Retinal pigment epithelial cell (primary cell): Measurements from ENCODE around the gene KANK4.

Experiments used
- DNase-seq: peaks from one replicate; pipeline ENCODE4 v3.0.0-alpha.2; 2010; ENCODE audit warnings: low read depth
- H3K4me3 ChIP-seq: 2 replicates; pipeline ENCODE4 v1.5.1; 2011; ENCODE audit warnings: mild to moderate bottlenecking, low read length, control low read depth, moderate library complexity
- TF ChIP-seq, protein P1 (sequence below): conservative IDR thresholded peaks from 2 replicates; pipeline ENCODE4 v1.5.1; 2011; ENCODE audit warnings: low read depth, low read length, control low read depth, inconsistent platforms

The KANK4 gene

DNA sequence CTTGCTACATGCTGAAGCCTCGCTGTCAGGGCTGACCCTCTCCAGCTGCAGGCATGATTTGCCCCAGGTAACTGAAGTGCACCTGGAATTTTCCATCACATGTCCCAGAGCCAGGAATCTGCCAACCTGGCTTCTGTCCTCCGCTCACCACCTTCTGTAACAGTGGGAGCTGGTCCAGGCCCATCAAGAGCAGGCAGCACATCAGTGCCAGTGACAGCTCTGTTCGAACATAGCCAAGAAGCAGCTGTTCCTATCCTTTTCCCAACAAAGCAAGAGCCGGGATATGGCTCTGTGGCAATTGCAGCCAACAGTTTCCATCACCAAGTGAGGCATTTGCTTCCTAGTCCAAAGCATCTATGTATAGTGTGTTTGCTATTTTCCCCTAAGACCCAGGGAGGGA, 42.2 kb upstream of the KANK4 start:
- TF ChIP-seq, protein P1, sequence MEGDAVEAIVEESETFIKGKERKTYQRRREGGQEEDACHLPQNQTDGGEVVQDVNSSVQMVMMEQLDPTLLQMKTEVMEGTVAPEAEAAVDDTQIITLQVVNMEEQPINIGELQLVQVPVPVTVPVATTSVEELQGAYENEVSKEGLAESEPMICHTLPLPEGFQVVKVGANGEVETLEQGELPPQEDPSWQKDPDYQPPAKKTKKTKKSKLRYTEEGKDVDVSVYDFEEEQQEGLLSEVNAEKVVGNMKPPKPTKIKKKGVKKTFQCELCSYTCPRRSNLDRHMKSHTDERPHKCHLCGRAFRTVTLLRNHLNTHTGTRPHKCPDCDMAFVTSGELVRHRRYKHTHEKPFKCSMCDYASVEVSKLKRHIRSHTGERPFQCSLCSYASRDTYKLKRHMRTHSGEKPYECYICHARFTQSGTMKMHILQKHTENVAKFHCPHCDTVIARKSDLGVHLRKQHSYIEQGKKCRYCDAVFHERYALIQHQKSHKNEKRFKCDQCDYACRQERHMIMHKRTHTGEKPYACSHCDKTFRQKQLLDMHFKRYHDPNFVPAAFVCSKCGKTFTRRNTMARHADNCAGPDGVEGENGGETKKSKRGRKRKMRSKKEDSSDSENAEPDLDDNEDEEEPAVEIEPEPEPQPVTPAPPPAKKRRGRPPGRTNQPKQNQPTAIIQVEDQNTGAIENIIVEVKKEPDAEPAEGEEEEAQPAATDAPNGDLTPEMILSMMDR: no peak
- H3K4me3 ChIP-seq: no peak overlapping the region
- no peak for DNase-seq

DNA sequence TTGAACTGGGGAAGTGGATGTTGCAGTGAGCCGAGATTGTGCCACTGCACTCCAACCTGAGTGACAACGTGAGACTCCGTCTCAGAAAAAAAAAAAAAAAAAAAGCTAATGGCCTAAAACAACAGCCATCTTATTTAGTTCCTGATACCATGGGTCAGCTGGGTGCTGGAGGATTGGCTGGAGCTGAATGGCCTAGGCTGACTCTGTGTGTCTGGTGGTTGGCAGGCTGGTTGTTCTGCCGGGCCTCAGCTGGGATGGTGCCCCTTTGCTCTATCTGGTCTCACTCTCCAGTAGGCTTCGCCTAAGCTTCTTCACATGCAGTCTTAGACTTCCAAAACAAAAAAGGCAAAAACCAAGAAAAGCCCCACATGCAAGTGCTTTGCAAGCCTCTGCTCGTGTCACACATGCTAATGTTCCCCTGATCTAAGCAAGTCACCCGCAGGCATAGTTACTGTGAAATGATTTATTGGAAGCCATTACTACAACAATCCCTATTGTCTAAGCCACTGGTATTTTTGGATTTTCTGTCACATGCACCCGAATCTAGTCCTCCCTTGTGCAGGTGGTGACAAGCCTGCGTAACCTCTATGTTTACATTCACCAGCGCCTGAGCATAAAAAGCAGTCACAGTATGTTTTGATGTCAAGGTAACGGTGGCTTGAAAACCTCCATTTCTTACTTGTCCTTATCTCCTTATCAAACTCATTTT, 39.6 kb upstream of the KANK4 start:
- H3K4me3 ChIP-seq: no peak overlapping the region
- TF ChIP-seq, protein P1: no peak
- DNase-seq: no peak

DNA sequence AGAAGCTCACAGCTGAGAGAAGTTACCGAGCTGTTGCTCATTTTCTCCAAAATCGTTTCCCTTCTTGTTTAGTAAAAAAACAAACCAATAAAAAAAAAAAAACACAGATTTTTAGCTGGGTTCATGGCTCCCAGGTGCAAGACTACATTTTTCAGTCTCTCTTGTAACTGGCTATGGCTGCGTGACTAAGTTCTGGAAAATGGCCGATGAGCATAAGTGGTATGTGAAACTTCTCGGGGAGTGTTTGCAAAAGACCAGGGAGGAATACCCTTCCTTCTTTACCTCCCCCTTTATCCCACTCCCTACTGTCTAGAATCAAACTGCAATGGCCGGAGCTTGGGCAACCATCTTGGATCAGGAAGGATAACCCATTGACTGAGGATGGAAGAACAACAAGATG, 38.7 kb upstream of the KANK4 start:
- DNase-seq: no peak
- no peak overlapping the region for H3K4me3 ChIP-seq
- TF ChIP-seq, protein P1: no peak

DNA sequence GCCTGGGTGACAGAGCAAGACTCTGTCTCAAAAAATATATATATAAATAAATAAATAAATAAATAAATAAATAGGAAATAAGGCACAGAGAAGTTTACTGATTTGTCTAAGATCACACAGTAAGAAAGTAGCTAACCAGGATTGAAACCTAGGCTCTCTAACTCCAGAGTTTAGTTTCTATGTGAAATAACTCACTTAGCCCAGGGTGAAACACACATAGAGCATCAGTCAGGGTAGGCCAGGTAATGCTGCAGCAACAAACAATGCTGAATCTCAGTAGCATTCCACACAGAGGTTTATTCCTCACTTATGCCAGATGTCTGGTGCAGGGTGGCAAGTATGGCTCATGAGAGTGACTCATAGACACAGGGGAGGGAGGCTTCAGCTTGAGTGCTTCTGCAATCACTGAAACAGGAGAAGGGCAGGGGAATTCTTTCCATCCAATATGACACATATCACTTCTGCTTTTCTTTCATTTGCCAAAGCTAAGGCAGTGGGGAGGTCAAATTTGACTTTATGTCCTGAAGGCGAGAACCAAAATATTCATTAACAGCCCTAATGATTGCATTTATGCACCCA, 37.1 kb upstream of the KANK4 start:
- TF ChIP-seq, protein P1: no peak
- peak; percentile 29 for DNase-seq

DNA sequence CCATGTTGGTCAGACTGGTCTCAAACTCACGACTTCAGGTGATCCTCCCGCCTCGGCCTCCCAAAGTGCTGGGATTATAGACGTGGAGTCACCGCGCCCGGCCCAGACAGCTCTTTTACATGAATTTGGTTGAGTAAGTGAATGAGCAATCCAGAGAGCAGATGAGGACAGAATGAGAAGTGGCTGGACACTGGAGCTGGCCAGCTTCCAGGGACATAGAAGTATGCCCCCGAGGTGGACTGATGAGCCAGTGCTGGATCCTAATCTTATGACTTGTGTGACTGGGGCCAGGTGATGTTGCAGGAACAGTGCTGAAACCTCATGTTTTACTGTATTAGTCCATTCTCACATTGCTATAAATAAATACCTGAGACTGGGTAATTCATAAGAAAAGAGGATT, 35.9 kb upstream of the KANK4 start:
- no peak for DNase-seq
- no peak overlapping the region for H3K4me3 ChIP-seq
- TF ChIP-seq, protein P1: no peak

More for the DNA sequence above, 37.1 kb upstream of the KANK4 start:
- H3K4me3 ChIP-seq: no peak overlapping the region

DNA sequence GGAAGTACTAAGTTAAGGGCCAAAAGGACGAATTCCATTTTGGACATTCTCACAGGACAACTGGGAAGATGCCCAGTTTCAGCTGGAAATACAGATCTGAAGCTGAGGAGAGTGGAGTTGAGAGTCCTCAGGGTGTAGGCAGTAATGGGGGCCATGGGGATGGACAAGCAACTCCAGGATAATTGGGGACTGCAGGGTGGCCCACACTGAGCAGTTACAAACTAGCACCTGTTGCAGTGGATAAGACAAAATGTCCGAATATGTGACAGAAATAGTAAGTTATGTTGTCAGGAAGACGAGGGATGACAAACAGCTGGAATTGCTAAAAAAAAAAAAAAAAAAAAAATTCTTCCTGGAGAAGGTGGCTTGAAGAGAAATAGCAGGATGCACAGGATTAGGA, 34.6 kb upstream of the KANK4 start:
- DNase-seq: no peak
- H3K4me3 ChIP-seq: no peak overlapping the region
- TF ChIP-seq, protein P1: no peak

DNA sequence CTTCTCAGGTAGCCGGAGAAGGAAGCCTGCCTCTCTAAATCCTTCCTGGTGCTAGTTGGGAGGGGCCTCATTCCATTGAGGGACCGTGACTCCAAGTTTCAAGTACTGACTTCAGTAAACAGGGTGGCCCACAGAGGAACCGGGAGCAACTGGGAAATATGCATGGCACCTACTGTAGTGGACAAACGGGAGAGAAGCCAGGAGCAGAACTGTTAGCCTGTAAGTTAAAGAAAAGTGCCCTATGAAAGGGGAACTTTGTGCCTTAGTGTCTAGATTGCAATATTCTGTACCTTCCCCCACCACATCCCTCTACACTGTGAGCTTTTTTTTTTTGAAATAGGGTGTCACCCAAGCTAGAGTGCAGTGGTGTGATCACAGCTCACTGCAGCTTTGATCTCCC, 33.2 kb upstream of the KANK4 start:
- no peak for DNase-seq
- TF ChIP-seq, protein P1: no peak
- H3K4me3 ChIP-seq: no peak overlapping the region
